GM21717 (cell line): ENCODE results near the gene LRRC14B.

ENCODE experiments used
- ATAC-seq: cut with Tn5 transposase; IDR thresholded peaks from one replicate; pipeline ENCODE4 v1.9.1; 2021; ENCODE audit warnings: mild to moderate bottlenecking, moderate library complexity; ENCODE audit not compliant: unreplicated experiment

The LRRC14B gene

GRCh38 chr5:173392-174290, 17.7 kb upstream of the LRRC14B start:
- no peak for ATAC-seq

GRCh38 chr5:174291-174600, 17.0 kb upstream of the LRRC14B start:
- no peak for ATAC-seq

DNA sequence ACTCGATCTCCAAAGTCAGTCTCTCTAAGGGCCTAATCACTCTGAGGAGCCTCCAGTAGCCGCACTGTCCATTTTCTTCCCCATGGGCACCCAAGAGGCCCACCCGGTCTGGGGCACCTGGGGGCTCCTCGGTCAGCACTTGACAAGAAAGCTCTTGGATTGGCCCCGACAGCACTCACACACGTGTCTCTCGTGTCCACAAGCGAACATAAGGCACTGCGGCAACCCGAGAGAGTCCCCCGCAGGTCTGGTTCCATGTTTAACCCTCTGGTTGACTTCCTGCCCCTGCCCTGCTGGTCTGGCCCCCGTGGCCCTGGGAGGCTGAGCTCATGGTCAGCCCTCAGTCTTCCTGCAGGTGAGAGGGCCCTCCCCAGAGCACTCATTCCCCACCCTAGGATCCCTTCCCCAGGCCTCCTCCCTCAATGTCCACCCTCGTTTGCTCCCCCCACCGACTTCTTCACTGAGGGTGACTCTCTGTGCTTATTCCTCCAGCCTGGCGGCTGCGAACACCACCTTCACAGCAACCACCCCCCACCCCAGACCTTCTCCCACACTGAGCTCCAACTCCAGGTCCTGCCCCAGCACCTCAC, 16.3 kb upstream of the LRRC14B start:
- no peak for ATAC-seq

- no peak for ATAC-seq
These were observed 14.9 kb upstream of the LRRC14B start for GRCh38 chr5:176296-176823.

GRCh38 chr5:178110-178509, 13.2 kb upstream of the LRRC14B start:
- no peak for ATAC-seq

- ATAC-seq = no peak
These were observed 11.9 kb upstream of the LRRC14B start for GRCh38 chr5:179401-179800.

DNA sequence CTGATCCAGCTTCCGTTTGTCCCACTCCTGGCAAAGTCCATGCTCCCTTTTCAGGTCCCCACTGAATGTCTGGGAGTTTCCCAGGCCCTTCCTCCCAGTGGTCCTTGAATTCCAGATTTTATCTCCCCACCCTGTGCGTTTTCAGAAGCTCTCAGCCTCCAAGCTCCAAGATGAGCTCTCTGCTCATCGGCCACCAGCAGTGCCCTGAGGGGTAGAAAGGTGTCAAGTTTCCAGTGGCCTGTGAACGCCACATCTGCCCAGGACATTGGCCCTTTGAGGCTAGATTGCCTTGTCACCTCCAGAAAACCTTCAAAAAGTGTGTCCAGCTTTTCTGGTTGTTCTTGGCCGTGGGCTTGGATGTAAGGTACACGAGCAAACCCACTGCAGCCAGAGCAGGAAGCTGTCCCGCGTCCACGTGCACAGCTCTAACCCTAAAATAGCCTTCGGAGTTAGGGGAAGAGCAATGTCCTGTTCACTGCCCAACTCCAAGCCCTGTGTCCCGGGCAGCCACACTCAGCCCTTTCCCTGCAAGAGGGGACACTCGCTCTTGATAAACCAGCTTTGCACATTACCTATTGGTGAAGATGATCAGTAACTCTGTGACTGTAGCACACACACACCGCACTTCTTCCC, 10.9 kb upstream of the LRRC14B start:
- ATAC-seq = no peak

GRCh38 chr5:181160-181559, 10.1 kb upstream of the LRRC14B start:
- no peak for ATAC-seq

GRCh38 chr5:181566-181965, 9.7 kb upstream of the LRRC14B start:
- ATAC-seq = no peak

DNA sequence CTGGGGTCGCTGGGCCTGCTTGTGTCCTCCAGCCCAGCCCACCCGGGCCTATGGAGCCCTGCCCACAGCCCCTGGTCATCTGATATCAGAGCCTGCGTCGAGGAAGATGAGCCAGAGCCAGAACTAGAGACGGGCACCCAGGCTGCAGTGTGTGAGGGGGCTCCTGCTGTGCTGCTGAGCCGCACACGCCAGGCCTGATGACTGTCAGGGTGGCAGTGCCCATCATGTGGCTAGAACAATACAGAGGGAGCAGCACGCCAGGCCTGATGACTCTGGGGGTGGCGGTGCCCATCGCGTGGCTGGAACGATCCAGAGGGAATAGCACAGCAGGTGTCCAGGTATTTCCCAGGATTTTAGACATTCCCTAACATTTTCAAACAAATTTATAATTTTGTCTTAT, 9.2 kb upstream of the LRRC14B start:
- no peak for ATAC-seq

- no peak for ATAC-seq
These were observed 6.8 kb upstream of the LRRC14B start for GRCh38 chr5:184471-184870.

DNA sequence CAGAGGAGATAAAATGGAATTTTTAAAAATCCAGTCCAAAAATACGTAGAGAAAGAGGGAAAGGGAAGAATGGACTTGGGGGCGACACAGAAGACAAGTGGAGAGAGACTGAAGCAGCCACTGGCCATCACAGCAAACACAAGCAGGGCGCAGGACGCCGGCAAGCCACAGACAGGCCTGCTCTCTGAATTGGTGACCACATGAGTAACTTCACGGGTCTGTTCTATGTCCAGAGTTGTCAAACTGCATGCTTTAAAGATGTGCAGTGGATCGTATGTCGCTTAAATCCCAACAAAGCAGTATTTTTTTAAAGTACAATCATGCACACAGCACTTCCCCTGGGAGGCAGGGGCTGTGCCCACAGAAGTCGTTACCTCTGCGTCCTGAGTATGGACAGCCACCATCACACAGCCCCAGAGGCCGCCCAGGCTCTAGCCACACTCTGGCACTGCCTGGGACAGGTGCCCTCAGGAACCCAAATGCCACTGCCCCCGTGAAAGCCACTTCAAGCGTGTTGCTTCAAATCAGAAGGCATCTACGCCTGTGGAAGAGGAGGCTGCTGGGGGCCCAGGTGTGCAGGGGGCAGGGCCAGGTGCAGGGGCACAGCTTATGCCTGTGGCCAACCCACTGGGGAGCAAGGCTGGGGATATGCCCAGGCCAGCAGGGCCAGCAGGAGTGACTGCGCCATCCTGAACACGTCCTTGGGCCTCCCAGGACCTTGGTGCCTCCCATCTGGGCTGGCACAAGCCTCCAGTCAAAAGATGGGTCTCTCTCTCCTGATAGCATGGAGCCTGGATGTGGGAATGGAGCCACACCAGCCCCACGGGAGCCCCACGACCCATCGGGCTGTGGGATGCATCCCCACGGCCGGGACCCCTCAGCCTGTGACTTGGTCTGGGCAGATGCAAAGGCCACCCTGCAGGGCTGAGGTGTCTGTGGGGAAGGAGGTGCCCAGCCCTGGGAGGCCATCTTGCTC, 5.9 kb upstream of the LRRC14B start:
- no peak for ATAC-seq

- no peak for ATAC-seq
These were observed 4.9 kb upstream of the LRRC14B start for GRCh38 chr5:186091-187041.

DNA sequence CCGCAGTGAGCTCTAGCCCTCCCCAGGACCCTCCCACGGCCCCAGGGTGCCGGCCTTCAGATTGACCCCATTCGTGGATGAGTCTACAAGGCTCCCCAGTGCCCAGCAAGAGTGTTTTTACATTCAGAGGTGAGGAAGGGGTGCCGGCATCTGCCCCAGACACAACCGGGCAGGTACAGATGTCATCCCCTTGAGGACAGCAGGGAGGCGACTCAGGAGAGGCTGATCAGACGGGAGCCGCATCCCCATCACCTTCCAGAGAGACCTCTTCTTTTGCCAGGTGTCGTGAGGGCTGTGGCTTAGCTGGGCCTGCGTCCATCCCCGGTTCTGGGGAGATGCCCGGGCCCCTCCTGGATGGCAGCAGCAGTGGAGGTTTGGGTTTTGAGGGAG, 4.3 kb upstream of the LRRC14B start:
- no peak for ATAC-seq

- no peak for ATAC-seq
These were observed 3.5 kb upstream of the LRRC14B start for GRCh38 chr5:187617-188451.

DNA sequence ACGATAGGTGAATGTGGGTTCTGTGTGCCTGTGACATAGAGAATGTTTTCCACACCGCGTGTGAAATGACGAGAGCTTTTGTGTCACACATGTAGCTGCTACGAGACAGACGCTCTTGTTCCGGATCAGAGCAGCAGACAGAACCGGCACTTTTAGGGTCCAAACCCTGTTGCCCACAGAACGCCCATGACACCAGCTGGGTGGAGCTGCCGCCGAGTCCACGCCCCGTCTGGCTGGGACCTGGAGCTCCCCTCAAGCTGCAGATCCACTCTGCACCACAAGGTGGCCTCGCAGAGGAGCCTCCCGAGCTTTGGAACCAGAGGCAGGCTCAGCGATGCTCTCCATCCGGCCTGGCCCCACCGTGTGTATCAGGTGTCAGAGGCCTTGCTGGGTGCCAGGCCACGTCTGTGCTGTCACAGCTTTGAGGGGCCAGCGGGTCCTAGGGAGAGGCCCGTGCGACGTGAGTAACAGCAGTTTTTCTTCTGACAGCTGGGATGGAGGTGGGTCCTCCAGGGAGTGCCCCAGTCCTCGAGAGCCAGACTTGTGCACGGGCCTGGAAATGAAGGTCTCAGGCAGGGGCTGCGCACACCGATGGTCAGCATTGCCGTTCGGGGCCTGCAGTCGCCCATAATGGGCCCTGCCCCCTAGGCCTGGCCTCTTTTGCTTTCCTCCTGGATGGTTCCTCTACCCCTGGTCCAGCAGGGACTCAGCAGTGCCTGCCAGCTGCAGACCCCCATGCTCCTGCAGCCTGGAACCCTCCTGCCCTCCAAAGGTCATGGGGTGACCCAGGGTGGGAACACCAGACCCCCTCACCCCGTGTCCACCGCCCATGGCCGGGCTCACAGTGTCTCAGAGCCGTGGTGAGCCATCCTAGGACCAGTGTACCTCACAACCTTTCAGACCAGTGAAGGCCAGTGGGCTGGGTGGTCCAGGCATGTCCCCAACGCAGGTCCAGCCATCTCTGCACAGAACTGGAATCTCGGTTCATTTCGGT, 2.5 kb upstream of the LRRC14B start:
- ATAC-seq = peak; percentile 63

GRCh38 chr5:189486-189885, 1.8 kb upstream of the LRRC14B start:
- no peak for ATAC-seq

DNA sequence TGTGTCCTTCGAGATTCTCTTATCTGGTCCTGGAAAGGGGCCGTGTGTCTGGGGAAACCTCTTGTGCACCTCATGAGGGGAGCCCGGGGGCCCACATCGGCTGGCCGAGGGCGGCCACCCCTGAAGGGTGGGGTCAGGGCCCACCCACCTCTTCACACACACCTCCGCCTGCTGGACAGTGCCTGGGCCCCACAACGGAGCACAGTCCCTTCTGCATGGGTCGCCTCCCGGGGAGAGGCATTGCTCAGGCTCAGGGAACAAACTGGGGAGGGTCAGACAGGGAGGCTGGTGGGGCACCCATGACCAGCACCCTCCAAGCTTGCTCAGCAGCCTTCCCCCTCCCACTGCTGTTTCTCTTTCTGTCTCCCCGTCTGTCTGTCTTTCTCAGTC, 1.3 kb upstream of the LRRC14B start:
- no peak for ATAC-seq
